GM18517 (cell line): ENCODE data around the gene ERFL.
"Not testable (repeated sequence)": the region's sequence is repeated elsewhere in the genome, so short reads cannot be mapped to it uniquely, and the experiment has no call there.

Experiments used
- ATAC-seq: cut with Tn5 transposase; IDR thresholded peaks from one replicate; pipeline ENCODE4 v1.9.1; 2021; ENCODE audit warnings: mild to moderate bottlenecking, moderate library complexity; ENCODE audit not compliant: unreplicated experiment

The ERFL gene

DNA sequence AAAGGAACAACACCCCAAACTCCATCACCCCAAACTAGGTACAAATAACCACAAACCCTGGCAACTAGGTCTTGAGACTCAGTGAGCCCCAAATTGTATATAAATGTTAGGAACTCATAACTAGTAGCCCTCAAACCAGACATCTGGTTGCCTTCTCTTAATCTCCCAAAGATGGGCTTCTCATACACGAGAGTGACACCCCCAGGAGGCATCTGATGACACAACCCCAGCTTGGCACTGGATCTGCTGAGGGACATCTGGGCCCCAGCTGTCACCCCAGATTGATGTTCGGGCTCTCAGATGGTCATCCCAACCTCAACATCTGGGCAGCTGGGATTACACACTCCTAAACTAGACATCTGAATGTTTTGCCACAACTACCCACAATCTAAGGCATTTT, 16.1 kb upstream of the ERFL start:
- no peak for ATAC-seq

DNA sequence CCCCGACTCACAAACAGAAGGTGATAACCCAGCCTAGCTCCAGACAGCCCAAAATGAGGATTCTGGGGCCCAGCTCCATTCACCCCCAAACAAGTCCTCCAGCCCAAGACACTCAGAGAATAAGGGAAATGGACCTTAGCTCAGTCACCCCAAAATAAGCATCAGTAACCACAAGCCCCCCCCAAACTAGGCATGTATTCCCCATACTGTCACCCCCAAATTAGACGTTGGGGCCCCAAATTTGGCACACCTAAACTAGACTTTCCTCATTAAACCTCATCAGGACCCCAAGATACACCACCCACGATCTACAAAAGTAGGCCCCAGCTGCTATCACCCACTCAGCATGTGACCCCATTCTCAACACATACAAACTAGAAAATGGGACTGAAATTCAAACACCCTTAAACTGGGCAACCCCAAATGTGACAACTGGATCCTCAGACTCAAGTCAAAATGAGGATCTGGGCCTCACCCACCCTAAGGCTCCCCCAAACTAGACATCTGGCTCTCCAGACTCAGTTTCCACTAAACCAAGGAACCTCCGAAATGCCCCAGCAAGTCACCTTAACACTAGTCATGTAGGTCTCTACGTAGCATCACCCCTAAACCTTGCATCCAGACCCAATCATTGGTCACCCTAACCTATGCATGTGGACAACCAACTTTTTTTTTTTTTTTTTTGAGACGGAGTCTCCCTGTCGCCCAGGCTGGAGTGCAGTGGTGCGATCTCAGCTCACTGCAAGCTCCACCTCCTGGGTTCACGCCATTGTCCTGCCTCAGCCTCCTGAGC, 13.4 kb upstream of the ERFL start:
- no peak for ATAC-seq

DNA sequence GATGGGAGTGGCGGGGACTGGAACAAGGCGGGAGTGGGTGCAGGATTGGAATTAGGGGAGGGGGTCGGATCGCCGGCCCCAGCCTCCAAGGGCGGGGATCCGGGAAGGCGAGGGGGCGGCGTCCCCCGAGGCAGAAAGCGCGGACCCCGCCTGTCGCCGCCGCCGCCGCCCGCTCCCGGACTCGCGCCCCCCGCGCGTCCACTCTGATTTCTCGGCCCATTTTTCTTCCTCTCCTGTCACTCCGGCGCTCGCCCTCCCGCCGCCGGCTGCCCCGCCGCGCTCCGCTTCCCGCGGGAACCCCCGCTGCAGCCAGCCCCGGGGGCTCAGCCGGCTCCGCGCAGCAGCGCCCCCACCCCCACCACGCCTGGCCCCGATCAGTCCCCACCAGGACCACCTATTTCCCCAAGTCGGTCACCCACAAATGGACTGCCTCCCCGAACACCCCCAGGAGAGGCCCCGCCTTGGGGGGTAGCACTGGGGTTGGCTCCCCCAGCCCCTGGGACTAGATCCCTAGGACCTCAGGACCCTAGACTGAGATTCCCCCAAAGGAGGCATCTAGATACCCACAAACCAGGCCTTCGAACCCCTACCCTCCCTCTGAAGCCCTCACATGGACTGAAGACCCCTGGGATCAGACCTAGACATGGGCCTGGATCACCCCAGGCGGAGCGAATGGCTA, 12.6 kb upstream of the ERFL start:
- no peak for ATAC-seq

DNA sequence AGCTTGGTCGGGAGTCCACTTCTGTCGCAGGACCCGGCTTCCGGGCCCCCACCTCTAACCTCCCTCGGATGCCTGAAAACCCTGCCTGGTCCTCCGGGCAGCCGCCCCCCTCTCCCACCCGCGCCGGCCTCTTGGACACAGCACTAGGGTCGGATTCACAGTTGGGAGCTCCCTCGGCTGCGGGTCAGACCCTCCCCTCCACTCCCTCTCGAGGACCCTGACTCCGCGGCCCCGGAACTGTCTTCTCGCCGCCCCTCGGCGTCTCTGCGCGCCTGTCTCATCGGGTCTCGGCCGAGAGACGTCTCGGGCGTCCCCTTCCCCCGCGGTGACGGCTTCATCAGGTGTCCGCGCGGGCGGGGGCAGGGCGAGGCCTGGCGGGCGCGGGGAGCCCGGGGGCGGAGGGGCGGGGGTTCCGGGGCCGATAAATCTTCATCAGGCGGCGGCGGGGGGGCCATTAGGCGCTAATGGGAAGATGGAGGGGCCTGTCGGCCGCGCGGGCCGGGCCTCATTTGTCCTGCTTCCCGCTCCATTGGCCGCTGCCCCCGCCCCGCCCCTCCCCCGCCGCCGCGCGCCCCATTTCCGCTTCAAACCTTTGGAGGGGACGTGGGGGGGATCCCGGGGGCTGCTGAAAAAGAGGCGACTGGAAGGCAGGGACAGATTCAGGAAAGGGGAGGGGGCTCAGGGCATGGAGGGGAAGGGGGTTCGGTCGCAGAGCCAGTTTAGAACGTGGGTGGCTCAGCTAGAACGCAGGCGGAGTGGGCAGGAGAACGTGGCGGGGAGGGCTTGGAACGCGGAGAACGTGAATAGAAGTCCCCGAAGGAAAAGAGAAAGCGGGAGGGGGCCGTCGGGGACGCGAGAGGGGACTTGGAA, 11.8 kb upstream of the ERFL start:
- no peak for ATAC-seq

DNA sequence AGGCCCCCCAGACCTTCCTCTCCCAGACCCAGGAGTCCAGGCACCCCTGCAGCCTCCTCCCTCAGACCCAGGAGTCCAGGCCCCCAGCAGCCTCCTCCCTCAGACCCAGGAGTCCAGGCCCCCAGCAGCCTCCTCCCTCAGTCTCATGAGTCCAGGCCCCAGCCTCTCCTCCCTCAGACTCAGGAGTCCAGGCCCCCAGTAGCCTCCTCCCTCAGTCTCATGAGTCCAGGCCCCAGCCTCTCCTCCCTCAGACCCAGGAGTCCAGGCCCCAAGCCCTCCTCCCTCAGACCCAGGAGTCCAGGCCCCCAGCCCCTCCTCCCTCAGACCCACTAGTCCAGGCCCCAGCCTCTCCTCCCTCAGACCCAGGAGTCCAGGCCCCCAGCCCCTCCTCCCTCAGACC, 11.0 kb upstream of the ERFL start:
- ATAC-seq = not testable (repeated sequence)

DNA sequence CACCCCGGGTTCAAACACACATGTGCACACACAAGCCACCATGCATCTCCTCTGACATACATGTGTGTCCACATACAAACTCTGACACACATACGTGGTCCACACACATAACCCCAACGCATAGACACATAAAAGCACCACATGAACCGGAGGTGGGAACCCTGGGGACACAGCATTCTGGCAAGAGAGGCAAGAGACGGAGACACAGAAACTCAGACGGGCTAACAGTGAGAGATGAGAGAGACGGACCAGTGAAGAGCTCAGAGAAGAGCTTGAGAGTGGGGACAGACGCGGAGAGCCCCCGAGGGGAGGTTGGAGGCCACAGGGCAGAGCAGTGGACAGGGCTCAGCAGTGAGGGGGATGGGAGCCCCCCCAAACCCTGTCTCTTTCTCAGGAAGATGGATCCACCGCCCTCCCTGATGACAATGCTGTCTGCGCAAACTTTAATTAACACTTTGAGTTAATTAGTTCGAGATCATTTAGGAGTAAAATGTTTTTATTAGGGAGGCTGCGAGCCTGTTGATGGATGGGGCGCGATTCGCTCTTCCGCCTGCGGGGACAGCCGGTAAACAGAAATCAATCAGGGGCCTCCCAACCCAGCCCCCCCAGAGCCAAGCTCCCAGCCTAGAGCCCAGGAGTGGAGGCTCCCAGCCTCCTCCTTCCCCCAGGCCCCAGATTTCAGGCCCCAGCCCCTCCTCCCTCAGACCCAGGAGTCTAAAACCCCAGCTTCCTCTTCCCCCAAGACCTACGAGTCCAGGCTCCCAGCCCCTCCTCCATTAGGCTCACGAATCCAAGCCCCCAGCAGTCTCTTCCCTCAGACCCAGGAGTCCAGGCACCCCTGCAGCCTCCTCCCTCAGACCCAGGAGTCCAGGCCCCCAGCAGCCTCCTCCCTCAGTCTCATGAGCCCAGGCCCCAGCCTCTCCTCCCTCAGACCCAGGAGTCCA, 9.5 kb upstream of the ERFL start:
- ATAC-seq = no peak

DNA sequence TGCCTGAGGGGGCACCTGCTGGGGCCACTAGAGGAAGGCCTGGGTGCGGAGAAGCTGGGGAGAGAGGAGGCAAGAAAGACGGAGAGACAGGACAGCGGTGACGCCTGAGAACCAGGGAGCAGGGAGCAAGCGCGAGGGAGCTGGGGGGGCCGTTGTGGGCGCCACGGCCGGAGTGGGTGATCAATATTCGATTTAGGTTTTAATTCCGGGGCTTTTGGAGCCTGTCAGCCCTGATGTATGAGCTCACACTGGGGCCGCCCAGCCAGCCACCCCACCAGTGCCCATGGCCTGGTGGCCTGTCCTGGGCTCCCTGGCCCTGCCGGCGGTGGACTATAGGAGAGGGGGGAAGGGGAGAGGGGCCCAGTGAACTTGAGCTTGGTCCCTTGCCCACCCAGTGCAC, 8.7 kb upstream of the ERFL start:
- no peak for ATAC-seq

DNA sequence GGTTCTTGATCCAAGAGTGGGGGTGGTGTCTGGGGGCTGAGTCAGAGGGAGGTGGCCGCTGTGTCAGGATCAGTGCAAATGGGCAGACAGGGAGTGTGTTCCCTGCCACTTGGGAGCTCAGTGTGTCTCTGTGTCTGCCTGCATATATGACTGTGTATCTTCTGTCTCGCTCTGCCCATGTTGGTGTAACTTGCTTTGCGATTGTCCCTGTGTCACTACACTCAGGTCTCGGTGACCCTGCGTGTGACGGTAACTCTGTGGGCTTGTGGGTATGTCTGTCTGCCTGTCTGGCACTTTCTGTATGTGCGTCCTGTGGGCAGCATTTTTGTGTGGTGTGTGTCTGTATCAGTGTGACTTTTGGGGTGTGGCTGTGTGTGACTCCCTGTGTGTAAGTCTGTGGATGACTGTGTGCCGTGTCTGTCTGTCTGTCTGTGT, 8.2 kb upstream of the ERFL start:
- no peak for ATAC-seq

DNA sequence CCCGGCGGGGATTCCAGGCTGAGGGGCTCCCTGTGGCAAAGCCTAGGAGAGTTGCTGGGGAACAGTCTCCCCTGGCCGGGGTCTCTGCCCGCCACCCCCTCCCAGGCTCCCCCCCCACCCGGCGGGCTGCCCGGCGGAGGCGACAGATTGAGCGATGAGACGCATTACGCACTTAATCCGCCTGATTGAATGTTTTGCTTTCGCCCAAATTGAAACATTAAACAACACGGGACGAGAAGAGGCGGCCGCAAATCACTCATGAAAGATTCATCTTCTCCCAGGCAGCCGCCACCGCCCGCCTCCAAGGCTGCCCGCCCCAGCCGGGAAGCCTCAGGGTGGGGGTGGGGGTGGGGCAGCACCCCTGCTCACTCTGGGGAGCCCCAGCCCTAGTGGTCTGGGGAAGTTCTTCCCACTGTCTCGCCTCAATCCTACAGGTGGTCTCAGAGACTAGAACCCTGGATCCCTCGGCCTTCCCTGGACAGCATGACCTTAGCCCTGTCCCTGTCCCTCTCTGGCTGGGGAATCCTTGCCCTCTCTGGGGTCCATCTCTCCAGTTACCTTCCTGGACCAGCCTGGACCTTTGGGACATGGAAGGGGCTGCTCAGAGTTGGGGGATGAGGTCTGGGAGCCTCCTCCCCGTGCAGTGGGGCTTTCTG, 7.6 kb upstream of the ERFL start:
- no peak for ATAC-seq

DNA sequence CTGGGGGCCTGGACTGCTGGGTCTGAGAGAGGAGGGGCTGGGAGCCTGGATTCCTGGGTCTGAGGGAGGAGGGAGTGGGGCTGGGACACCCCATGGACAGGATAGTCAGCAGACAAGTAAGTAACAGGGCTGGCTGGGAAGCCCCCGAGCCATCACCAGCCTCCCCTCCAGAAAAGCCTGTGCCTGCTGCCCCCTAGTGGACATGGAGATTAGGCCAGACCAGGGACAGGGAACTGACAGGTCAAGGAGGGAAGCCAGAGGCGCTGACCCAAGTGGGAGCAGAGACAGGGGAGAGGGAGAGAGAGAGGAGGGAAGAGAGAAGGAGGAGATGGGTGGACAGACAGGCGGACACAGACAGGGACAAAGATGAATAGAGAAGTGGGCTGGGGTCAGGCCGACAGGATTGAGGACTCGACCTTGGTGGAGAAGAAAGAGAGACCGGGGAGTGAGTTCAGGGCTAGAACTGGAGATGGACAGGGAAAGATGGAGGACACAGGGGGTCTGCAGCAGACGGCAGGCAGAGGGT, 6.7 kb upstream of the ERFL start:
- ATAC-seq = no peak

DNA sequence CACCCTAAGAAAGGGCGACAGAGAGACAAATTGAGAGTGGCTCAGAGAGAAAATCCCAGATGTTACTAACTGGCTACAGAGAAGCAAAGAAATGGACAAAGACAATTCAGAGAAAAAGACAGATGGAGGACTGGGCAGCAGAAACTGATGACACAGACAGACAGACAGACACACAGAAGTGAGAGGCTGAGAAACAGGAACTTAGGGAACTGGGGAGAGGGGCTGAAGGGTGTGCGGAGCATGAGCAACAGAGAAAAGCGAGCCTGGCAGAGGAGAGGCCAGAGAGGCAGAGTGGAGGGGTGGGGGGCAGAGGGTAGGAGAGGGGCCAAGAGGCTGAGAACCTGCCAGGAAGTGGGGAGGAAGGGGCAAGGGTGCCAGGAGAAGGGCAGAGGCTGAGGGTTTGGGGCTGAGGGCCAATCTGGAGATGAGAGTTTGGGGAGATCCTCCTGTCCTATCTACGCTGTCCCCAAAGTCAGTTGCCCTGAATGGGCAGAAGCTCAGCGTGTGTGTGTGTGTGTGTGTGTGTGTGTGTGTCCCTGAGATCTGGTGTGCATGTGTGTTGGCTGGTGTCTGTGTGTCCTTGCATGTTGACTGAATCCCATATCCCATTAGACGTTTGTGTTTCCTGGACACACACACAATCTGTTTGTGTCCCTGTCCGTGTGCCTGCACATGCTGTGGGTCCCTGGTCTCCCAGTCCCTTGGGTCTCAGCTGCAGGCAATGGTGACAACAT, 5.6 kb upstream of the ERFL start:
- ATAC-seq = no peak

DNA sequence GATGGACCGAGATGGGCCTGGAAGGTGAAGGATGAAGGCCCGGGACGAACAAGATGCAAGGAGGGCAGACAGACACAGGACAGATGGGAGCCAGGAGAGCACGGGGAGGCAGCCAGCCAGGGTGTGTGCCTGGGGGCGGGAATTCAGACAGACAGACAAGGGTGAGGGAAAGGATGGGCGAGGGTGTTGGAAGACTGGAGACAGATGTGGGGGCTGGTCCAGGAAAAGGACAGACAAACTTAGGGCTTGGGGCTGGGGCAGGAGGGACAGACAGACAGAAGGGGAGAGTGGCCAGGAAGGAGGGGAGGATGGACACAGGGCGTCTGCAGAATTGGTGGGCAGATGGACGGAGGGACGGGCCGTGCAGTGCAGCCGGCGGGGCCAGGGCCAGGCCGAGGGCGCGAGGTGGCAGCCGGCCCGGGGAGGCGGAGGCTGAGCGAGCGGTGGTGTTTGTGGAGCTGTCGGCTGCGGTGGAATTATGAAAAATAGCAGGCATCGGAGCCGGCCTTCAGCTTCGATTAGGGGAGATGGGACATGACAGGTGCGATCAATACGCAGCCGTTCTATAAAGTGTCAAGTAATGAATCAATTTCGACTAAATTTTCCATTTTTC, 4.6 kb upstream of the ERFL start:
- no peak for ATAC-seq

DNA sequence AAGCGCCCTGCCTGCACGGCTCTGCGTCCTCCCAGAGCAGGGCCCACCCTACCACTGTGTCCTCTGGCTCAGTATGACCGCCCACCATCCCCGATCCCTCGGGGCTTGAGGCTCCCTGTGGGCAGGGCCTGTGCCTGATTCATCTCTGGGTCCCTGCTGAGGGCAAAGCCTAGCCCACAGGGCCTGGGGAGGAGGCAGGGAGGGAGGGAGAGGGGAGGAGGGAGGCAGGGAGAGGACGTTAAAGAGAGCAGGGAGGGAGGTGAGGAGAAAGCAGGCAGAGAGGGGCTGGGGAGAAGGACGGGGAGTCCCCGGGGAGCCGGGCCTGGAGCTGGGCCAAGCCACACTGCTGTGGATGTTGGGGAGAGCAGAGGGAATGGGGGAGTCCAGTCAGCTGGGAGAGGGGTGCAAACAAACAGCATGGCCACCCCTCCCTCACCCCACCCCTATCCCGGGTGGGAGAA, 4.0 kb upstream of the ERFL start:
- ATAC-seq = no peak

DNA sequence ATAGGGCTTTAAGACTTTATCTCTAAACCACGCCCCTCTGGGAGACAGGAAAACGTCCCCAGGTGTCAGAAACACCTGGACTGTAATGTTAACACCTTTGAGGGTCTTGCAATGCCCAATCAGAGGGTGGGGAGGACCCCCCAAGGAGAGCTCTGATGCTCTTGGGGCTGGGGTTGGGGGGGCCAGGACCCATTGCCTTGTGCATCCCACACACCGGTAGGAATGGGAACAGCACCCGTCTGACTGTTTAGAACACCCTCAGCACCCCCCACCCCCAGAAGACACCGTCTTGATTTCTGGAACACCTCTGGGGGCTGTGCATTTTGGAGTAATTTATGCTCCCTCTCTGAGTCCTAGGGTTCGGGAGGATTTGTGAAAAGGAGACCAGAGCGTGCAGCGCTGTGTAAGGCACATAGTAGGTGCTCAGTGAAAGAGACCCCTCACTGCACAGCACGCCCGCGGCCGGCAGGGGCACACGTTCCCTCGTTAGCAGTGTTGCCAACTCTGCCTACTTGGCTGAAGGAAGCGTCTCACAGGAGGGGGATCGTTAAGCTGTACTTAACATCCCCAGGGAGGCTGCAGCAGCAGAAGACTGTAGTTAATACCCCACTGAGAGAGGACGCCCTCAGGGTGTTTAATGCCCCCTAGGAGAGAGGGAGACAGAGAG, 2.8 kb upstream of the ERFL start:
- no peak for ATAC-seq

DNA sequence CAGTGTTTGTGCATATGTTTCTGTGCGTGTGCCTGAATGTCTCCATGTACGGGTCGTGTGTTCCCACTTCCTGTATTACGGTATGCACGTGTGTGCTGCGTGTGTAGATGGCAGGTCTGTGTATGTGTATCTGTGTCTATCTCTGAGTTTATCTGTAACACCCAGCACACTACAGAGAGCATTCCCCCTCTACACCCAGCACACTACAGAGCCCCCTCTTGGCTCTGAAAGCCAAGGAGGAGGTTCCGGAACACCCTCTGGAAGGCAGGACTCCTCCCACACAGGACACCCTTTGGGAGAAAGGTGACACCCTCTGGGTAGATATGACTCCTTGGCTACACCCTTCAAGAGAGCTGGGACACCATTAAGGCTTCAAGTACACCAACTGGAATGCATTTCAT, 2.1 kb upstream of the ERFL start:
- no peak for ATAC-seq

DNA sequence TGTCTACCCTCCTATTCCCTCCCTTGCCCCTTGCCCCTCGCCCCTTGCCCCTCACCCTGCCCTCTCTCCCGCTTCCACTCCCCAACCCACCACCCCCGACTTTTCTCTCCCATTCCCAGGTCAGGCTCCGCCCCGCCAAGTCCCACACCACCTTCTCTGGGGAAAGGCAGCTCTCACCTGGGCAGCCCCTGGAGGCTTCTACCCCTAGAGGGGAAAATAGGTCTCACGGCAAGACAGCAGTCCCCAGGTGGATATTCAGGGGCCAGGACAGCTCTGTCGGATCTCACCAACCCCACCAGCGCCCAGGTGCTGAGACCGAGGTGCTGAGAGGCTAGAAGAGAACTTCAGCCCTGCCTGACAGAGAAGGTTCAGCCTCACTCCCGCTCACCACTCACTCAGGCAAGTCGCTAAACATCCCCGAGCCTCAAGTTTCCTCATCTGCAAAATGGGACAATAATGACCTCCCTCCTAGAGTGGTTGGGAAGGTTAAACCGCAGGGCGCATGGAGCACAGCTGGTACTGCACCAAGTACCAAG, 1.4 kb upstream of the ERFL start:
- no peak for ATAC-seq

DNA sequence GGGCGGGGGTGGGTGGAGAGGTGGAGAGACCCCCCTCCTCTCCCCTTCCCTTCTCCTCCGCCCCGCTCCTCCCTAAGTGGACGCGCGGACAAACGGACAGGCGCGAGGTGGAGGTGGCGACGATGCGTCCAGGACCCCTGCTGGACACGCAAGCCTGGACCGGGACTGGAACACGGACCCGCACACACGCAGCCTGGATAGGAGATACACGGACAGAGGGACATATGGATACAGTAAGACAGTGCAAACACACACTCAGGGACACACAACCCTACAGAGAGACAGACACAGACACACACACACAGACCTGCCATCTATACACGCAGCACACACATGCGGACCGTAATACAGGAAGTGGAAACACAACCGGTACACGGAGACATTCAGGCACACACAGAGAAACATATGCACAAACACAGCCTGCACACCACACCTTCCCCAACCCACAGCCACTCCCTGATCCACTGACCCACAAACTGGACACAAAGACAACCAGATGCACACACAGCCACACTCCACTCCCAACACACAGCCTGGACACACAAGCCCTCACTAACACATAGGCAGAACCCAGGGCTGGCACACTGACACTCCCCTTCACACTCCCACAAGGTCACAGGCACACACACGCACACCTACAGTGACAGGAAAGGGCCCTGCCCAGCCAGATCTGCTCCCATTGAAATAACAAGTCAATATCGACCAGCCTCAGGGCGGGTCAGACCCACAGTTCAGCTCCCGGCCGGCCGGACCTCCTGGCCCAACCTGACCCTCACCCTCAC, 696 bp upstream of the ERFL start:
- no peak for ATAC-seq
